AG04450 (cell line): ENCODE results near the gene SAMD4B. TPM values are rescaled to one million over a fixed set of nuclear protein-coding genes. Genes with fewer than 3 reads are reported as not detected.

Experiments
- CTCF ChIA-PET: fragments of 300-600, 350-600 bp; formaldehyde crosslinking; extraction: SDS; loops from one replicate; lab custom pipeline; 2022; ENCODE audit warnings: antibody characterized with exemption, inconsistent platforms; lab: Charles Lee
- POLR2A ChIA-PET: fragments of 350-600 bp; formaldehyde crosslinking; extraction: SDS; loops from one replicate; lab custom pipeline; 2021; ENCODE audit warnings: antibody characterized with exemption, inconsistent platforms; lab: Yijun Ruan, JAX
- DNase-seq: peaks from one replicate; pipeline ENCODE4 v3.0.0-alpha.2; 2011; ENCODE audit warnings: low read depth, low spot score
- H3K27ac ChIP-seq: one replicate; pipeline ENCODE4 v1.5.1; 2012; ENCODE audit warnings: low read depth, low read length, control low read depth
- H3K27me3 ChIP-seq: one replicate; pipeline ENCODE4 v1.6.0; 2012; ENCODE audit warnings: low read length; ENCODE audit not compliant: control insufficient read depth, insufficient read depth
- H3K4me3 ChIP-seq: 2 replicates; pipeline ENCODE4 v1.5.1; 2011; ENCODE audit warnings: mild to moderate bottlenecking, low read depth, low read length, control low read depth
- H3K9me3 ChIP-seq: 2 replicates; pipeline ENCODE4 v1.5.1; 2012; ENCODE audit warnings: low read length; ENCODE audit not compliant: control insufficient read depth, insufficient read depth
- polyA plus RNA-seq: library from polyadenylated mRNA; depleted of rRNA; stranded (reverse); fragments of >200 nt; gene quantifications from 2 replicates; pipeline ENCODE4 v1.2.3, GENCODE V29; 2011
- TF ChIP-seq, protein P1 (sequence below): IDR thresholded peaks from 2 replicates; pipeline ENCODE4 v1.5.1; 2011; ENCODE audit warnings: low read depth, low read length, control low read depth, inconsistent platforms

The SAMD4B gene
- polyA plus RNA-seq, 1 experiment, result 33.4 TPM

DNA sequence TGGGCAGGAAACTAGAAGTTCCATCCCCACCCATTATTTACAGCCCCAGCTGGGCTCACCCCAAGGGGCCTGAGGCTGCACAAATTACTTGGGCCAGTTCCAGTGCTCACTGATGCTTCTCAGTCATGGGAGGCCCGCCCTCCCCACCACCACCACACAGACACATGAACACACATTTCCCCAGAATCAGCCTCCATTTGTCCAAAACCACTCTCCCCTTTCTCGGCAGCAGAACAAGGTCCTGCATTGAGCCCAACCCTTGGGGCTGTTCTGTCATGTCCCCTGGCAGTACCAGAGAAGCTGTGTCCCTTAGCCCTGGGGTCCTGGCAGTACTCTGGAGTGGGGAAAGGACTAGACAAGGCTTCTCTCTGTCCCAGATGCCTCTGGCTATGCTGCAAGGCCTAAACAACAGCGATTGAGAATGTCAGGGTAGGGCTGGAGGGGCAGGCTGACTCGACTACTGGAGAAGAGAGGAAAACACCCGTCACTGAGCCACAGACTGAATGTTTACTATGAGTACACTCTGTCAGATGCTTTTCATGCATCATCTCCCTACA is 21.8 kb downstream of the SAMD4B start:
- no peaks in the 10 kb centered on the region for H3K27me3 ChIP-seq
- H3K27ac ChIP-seq, result peak overlapping the region; percentile 86
- DNase-seq, result no peak
- H3K4me3 ChIP-seq, result no peak overlapping the region
- H3K9me3 ChIP-seq, result no peaks in the 10 kb centered on the region
- ChIA-PET POLR2A (interaction anchor here (0.6 kb wide), 1 partner anchor 941 kb away, joined by 4 read pairs; no protein-coding TSS in a partner anchor), CTCF (interaction anchor here (0.8 kb wide), 1 partner anchor 434 kb away, joined by 3 read pairs; the partner anchor contains the start of genes MRPS12 and SARS2)
- TF ChIP-seq, protein P1, sequence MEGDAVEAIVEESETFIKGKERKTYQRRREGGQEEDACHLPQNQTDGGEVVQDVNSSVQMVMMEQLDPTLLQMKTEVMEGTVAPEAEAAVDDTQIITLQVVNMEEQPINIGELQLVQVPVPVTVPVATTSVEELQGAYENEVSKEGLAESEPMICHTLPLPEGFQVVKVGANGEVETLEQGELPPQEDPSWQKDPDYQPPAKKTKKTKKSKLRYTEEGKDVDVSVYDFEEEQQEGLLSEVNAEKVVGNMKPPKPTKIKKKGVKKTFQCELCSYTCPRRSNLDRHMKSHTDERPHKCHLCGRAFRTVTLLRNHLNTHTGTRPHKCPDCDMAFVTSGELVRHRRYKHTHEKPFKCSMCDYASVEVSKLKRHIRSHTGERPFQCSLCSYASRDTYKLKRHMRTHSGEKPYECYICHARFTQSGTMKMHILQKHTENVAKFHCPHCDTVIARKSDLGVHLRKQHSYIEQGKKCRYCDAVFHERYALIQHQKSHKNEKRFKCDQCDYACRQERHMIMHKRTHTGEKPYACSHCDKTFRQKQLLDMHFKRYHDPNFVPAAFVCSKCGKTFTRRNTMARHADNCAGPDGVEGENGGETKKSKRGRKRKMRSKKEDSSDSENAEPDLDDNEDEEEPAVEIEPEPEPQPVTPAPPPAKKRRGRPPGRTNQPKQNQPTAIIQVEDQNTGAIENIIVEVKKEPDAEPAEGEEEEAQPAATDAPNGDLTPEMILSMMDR, result no peak

DNA sequence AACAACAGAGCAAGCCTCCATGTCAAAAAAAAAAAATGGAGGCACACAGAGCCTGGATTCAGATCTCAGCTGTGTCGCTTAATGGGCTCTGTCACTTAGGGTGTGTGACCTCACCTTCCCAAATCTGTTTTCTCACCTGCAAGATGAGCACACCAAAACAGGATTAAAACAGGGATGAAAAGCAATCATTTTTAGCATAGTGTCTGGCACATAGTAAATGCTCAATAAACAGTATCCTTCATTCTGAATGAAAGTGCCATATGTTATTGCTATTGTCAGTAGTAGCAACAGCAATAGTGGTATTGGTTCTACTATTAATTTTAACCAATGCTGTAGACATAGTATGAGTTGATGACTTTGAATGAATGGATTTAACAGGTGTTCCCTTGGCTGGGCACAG is 23.3 kb downstream of the SAMD4B start:
- ChIA-PET CTCF (interaction anchor here (0.6 to 1.2 kb wide), 3 partner anchors 32 to 730 kb away, joined by 3 to 8 read pairs (median 3); no protein-coding TSS in a partner anchor), POLR2A (no interaction called here)
- no peak for DNase-seq
- H3K9me3 ChIP-seq, result no peaks in the 10 kb centered on the region
- TF ChIP-seq, protein P1, result no peak
- H3K4me3 ChIP-seq, result no peak overlapping the region
- no peaks in the 10 kb centered on the region for H3K27me3 ChIP-seq
- no peak overlapping the region for H3K27ac ChIP-seq

DNA sequence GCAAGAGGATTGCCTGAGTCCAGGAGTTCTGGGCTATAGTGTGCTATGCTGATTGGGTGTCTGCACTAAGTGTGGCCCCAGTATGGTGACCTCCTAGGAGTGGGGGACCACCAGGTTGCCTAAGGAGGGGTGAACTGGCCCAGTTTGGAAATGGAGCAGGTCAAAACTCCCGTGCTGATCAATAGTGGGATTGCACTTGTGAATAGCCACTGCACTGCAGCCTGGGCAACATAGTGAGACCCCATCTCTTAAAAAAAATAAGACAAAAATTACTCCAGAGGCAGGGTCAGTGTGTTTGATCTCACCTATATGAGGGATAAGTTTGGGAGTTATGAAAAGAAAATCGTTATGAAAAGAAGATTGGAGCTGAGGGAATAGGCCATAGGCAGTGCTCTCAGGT is 27.0 kb downstream of the SAMD4B start:
- no peak for DNase-seq
- CTCF ChIA-PET, result interaction anchor here (1.1 kb wide), 1 partner anchor 29 kb away, joined by 4 read pairs; no protein-coding TSS in a partner anchor
- Histone ChIP-seq H3K27me3 (no peaks in the 10 kb centered on the region), H3K4me3 (no peak overlapping the region), H3K27ac (no peak overlapping the region), H3K9me3 (no peaks in the 10 kb centered on the region)
- POLR2A ChIA-PET, result interaction anchor here (1.1 kb wide), 1 partner anchor 22 kb away, joined by 4 read pairs; the partner anchor contains the start of genes MED29 and PAF1
- TF ChIP-seq, protein P1, result no peak

DNA sequence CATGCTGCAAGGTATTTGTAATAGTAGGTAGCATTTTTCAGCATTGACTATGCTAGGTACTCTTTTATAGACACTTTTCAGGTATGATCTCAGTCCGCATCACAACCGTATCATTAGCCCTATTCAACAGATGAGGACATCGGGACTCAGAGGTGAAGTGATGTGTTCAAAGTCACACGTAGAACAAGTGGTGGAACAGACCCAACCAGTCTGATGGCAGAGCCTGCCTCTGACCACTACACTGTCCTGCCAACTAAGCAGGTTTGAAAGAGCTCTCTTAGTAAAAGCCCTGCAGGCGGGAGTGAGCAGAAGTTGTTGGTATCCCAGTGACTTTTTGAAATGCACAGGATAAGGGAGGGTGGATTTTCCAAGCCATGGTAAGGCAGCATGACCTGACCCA is 28.5 kb downstream of the SAMD4B start:
- Histone ChIP-seq H3K27ac (no peak overlapping the region), H3K4me3 (no peak overlapping the region), H3K9me3 (no peaks in the 10 kb centered on the region), H3K27me3 (no peaks in the 10 kb centered on the region)
- ChIA-PET POLR2A (no interaction called here), CTCF (interaction anchor here (1.3 kb wide), 1 partner anchor 28 kb away, joined by 4 read pairs; the partner anchor contains the start of gene SAMD4B)
- no peak for DNase-seq
- TF ChIP-seq, protein P1, result no peak
